Osteocyte (in vitro differentiated cells): ENCODE measurements around the gene WDR3. TPM values are rescaled to one million over a fixed set of nuclear protein-coding genes. Genes with fewer than 3 reads are reported as not detected.

ENCODE experiments used
- DNase-seq: peaks from one replicate; pipeline ENCODE4 v3.0.0; 2021; ENCODE audit warnings: mixed read lengths; ENCODE audit not compliant: unreplicated experiment; ENCODE audit errors: extremely low spot score
- H3K27ac Mint-ChIP-seq: one replicate; pipeline ENCODE4 v1.8.0; 2021; ENCODE audit warnings: mild to moderate bottlenecking, mixed read lengths; ENCODE audit not compliant: unreplicated experiment
- H3K27me3 Mint-ChIP-seq: one replicate; pipeline ENCODE4 v1.8.0; 2021; ENCODE audit warnings: mixed read lengths; ENCODE audit not compliant: unreplicated experiment
- H3K36me3 Mint-ChIP-seq: one replicate; pipeline ENCODE4 v1.8.0; 2021; ENCODE audit warnings: mixed read lengths; ENCODE audit not compliant: unreplicated experiment
- H3K4me1 Mint-ChIP-seq: one replicate; pipeline ENCODE4 v1.8.0; 2021; ENCODE audit warnings: mixed read lengths; ENCODE audit not compliant: unreplicated experiment
- H3K4me3 Mint-ChIP-seq: one replicate; pipeline ENCODE4 v1.8.0; 2021; ENCODE audit warnings: mild to moderate bottlenecking, moderate library complexity, mixed read lengths; ENCODE audit not compliant: unreplicated experiment
- H3K9me3 Mint-ChIP-seq: one replicate; pipeline ENCODE4 v1.8.0; 2021; ENCODE audit warnings: mixed read lengths; ENCODE audit not compliant: unreplicated experiment
- total RNA-seq: library from RNA; stranded (reverse); gene quantifications from 2 replicates; pipeline ENCODE4 v1.2.1, GENCODE V29; 2021
- TF ChIP-seq, protein P1 (sequence below): fragments of 200-600 bp; sonication (generic); IDR thresholded peaks from 2 replicates; pipeline ENCODE4 v1.5.0; 2021; ENCODE audit warnings: antibody characterized with exemption, mild to moderate bottlenecking, moderate library complexity

WDR3 gene
- total RNA-seq, 1 donor from 2014 or later, result 24.0 TPM

DNA sequence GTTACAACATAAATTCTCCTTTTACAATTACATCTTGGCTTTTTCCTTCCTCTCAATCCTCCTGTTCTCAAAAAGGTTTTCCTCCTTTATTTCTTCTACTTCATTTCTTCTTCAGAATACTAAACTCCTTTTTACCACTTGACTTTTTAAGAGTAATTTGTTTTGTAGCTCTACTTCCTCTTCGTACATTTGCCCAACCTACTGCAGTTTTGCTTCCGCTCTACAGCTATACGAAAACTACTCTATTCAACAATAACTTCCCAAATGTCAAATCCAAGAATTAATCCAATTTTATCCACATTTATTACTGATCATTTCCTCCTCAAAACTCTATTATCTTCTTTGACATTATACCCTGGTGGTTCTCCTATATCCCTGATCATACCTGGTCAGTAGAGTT lies 3.6 kb upstream of the WDR3 start:
- no peaks in the 10 kb centered on the region for H3K27me3 Mint-ChIP-seq
- no peaks in the 10 kb centered on the region for H3K9me3 Mint-ChIP-seq
- TF ChIP-seq, protein P1, sequence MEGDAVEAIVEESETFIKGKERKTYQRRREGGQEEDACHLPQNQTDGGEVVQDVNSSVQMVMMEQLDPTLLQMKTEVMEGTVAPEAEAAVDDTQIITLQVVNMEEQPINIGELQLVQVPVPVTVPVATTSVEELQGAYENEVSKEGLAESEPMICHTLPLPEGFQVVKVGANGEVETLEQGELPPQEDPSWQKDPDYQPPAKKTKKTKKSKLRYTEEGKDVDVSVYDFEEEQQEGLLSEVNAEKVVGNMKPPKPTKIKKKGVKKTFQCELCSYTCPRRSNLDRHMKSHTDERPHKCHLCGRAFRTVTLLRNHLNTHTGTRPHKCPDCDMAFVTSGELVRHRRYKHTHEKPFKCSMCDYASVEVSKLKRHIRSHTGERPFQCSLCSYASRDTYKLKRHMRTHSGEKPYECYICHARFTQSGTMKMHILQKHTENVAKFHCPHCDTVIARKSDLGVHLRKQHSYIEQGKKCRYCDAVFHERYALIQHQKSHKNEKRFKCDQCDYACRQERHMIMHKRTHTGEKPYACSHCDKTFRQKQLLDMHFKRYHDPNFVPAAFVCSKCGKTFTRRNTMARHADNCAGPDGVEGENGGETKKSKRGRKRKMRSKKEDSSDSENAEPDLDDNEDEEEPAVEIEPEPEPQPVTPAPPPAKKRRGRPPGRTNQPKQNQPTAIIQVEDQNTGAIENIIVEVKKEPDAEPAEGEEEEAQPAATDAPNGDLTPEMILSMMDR, result no peak
- no peak overlapping the region for H3K4me3 Mint-ChIP-seq
- H3K4me1 Mint-ChIP-seq, result peaks cover 24% of the 10 kb centered on the region
- peaks cover 4% of the 10 kb centered on the region for H3K36me3 Mint-ChIP-seq
- DNase-seq, result no peak
- H3K27ac Mint-ChIP-seq, result no peak overlapping the region

DNA sequence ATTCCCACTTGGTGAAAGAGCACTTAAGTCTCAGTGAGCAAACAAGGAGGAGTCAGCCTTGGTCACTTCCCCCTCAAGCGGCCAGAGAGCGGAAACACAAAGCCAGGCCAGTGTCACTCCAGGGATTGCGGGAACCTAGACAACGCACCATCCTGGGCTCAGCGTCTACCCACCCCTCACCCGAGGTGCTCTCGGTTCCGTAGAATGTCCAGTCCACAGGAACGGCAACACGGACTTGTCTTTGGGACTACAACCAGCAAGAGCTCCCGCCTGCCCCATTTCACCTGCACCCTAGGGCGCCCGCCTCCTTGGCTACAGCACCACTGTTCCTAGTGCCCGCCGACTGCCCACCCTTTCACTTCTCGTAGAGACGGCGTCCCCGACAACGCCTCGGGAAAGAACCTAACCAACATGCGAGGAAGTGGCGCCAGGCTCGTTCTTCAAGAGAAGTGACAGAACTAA lies 627 bp upstream of the WDR3 start:
- H3K27ac Mint-ChIP-seq, result peak overlapping the region; percentile 96
- no peaks in the 10 kb centered on the region for H3K27me3 Mint-ChIP-seq
- H3K9me3 Mint-ChIP-seq, result no peaks in the 10 kb centered on the region

GRCh38 chr1:117930173-117930447 lies 571 bp downstream of the WDR3 start:
- peaks cover 29% of the 10 kb centered on the region for H3K4me1 Mint-ChIP-seq
- peaks cover 6% of the 10 kb centered on the region for H3K36me3 Mint-ChIP-seq

More for the DNA sequence above, 627 bp upstream of the WDR3 start:
- Mint-ChIP-seq H3K36me3 (peaks cover 4% of the 10 kb centered on the region), H3K4me1 (peaks cover 29% of the 10 kb centered on the region), H3K4me3 (peak overlapping the region; percentile 94)
- peak; percentile 83 for DNase-seq
- TF ChIP-seq, protein P1, result peak; percentile 38

DNA sequence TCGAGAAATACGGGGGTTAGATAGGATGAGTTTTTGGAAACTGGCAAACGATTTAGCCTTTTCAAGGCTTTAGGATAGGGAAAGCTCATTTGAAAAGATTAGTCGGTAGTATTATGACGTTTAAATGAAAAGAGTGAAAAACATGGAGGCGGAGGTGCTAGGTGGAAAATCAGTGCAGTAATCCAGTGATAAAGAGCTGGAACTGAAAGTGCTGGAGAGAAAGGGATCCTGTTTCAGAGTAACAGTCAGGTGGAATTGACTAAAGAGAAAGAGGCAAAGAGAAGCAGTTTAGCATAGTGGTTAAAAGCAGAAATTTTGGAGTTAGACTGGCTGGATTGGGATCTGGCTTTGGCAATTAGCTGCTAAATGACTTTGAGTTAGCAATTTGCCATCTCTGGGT lies 945 bp downstream of the WDR3 start:
- DNase-seq, result no peak
- Mint-ChIP-seq H3K27ac (peak overlapping the region; percentile 96), H3K27me3 (no peaks in the 10 kb centered on the region), H3K9me3 (no peaks in the 10 kb centered on the region), H3K4me3 (peak overlapping the region; percentile 94), H3K4me1 (peaks cover 29% of the 10 kb centered on the region), H3K36me3 (peaks cover 6% of the 10 kb centered on the region)
- TF ChIP-seq, protein P1, result no peak

More at GRCh38 chr1:117930173-117930447, 571 bp downstream of the WDR3 start:
- DNase-seq, result no peak
- no peaks in the 10 kb centered on the region for H3K9me3 Mint-ChIP-seq
- peak overlapping the region; percentile 94 for H3K4me3 Mint-ChIP-seq
- no peaks in the 10 kb centered on the region for H3K27me3 Mint-ChIP-seq
- TF ChIP-seq, protein P1, result no peak
- H3K27ac Mint-ChIP-seq, result peak overlapping the region; percentile 96

DNA sequence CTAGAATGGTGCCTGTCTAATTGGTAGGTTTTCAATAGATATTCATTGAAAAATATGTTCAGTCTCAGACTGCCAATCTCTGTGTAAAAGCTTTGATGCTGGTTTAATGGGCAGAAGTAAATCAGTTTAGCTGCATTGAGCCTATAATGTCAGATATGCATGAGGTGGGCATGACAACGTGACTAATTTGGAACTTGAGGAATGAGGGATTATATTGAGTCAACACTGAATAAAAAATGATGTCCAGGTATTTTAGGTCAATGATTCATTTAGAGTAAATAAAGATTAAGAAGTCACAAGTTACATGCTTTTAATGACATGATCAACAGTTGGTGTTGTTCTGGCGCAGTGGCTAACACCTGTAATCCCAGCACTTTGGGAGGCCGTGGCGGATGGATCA lies 3.0 kb downstream of the WDR3 start:
- H3K27ac Mint-ChIP-seq, result no peak overlapping the region
- TF ChIP-seq, protein P1, result no peak
- DNase-seq, result no peak
- no peaks in the 10 kb centered on the region for H3K27me3 Mint-ChIP-seq
- no peaks in the 10 kb centered on the region for H3K9me3 Mint-ChIP-seq
- H3K4me3 Mint-ChIP-seq, result no peak overlapping the region
- H3K36me3 Mint-ChIP-seq, result peaks cover 11% of the 10 kb centered on the region
- H3K4me1 Mint-ChIP-seq, result peaks cover 24% of the 10 kb centered on the region
